ENCODE results near the gene VPS52.
"Not testable (repeated sequence)": the region's sequence is repeated elsewhere in the genome, so short reads cannot be mapped to it uniquely, and the experiment has no call there.

VPS52 gene

DNA sequence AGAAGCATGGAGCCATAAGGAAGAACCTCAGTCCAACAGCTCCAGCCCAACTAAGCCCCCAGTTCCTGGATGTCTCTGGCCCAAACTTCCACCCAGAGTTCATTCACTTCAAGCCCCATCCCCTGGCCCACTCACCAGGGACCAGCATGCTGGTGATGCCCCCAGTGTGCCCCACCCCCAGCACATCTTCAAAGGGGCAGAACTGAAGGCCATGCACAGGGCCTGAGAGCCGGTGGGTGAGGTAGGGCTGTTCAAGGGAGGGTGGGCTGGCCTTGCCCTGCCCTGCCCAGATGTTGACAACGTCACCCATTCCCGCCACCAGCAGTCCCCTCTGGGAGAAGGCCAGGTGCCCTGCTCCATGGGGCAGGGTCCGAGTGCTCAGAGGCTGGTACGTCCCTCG, 8.9 kb upstream of the VPS52 start:
- no peak for DNase-seq (ENCODE audit: low read depth, low spot score)

- no peak for DNase-seq (ENCODE audit: low read depth, low spot score)
These were observed 8.4 kb upstream of the VPS52 start for GRCh38 chr6:33279971-33280511.

DNA sequence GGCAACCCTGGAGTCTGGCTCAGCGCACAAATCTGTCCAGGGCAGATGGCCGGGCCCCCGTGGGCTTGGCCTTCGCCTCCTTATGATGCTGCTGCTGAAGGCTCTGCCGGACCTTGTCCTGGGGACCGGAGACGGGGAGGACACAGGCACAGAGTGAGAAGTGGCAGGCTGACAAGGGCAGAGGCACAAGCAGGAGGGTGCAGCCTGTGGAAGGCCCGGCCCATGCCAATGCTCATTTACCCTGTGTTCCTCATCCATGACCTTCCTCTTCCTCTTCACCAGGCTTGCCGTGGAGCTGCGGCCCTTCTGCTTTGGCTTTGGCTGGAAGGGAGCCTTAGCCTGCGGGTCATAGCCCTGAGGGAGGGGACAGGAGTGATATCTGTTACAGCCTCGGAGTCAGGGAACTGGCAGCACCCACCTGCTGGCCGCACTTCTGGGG, 7.6 kb upstream of the VPS52 start:
- DNase-seq (ENCODE audit: low read depth, low spot score), result no peak

- no peak for DNase-seq (ENCODE audit: low read depth, low spot score)
These were observed 7.1 kb upstream of the VPS52 start for GRCh38 chr6:33278810-33279209.

- DNase-seq (ENCODE audit: low read depth, low spot score), result no peak
These were observed 6.7 kb upstream of the VPS52 start for GRCh38 chr6:33278392-33278741.

GRCh38 chr6:33277663-33278391, 6.2 kb upstream of the VPS52 start:
- DNase-seq (ENCODE audit: low read depth, low spot score), result no peak

DNA sequence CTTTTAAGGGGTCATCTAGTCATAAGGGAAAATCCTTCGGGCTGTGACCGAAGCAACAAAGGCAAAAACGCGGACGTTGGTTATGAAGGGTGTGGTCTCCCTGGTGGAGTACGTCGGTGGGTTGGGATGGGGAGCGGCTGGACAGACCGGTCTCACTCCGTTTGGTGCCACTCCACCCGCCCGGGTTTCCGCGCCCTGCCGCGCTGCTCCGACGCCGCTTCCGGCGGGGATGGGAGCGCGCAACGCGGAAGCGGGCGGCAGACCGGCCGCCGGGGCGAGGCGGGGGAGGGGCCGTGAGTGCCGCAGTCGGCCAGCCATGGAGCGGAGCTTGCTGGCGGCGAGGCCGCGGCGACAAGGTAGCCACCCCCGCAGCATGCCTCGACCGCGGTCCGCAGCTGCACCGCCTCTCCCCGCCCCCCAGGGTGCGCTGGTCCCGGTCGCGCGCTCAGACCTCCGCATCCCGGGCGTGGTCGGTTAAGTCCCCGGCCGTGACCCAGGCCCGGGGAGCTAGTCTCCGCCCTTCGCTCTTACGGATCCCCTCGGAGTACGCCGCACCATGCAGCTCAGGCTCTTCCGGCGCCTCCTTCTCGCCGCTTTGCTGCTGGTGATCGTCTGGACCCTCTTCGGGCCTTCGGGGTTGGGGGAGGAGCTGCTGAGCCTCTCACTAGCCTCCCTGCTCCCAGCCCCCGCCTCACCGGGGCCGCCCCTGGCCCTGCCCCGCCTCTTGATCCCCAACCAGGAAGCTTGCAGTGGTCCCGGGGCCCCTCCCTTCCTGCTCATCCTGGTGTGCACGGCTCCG, 5.4 kb upstream of the VPS52 start, which contains the start of gene B3GALT4:
TSS of gene B3GALT4 (plus strand) at position 260 of the 799 bp plus-strand sequence. CDS start at position 557, 297 bp downstream.
- peak; percentile 13 for DNase-seq (ENCODE audit: low read depth, low spot score)

DNA sequence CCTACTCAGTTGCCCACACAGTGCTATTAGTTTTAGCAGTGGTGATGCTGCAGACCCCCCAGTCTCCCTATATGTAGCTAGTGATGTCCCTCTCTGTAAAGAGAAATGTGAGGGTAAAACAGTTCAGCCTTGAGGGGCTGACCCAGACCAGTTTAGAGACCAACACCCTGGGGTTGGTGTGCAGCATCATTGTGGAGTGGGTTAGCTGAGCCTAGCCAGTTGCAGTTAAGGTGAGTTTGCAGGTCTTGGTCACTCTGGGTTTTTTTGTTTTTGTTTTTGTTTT, 4.8 kb upstream of the VPS52 start:
- no peak for DNase-seq (ENCODE audit: low read depth, low spot score)

- not testable (repeated sequence) for DNase-seq (ENCODE audit: low read depth, low spot score)
These were observed 4.3 kb upstream of the VPS52 start for GRCh38 chr6:33275795-33276580.

GRCh38 chr6:33273924-33274902, 2.5 kb upstream of the VPS52 start:
- no peak for DNase-seq (ENCODE audit: low read depth, low spot score)

DNA sequence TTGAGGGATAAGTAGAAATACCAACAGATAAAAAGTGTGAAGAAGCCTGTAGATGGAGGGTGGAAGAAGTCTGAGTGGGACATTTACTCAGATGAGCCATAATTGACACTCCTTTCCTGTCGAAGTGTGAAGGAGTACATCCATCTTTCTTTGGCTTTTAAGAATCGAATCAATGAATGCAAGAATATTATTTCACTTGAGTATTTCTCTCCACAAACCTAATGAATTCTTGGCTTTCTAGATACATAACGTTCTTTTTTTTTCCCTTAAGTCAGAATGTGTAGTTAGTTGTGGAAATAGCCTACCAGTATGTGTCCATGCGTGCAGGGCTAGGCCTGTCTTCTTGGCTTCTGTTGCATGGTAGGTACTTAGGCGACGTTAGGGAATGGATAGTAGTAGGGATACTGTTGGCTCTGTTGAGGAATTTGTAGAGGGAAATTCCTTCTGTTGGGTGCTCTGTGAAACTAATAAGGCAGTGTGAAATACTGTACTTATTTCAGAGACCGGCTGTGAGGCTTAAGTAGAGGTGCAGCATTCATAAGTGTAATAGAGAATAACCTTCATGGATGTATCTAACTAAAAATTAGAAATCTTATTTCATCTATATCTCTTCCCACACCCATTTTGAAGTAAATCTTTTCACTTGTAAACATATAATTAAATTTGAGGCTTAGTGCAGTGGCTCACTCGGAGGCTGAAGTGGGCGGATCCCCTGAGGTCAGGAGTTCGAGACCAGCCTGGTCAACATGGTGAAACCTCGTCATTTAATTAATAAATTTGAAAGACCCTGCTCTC, 1.6 kb upstream of the VPS52 start:
- DNase-seq (ENCODE audit: low read depth, low spot score), result no peak

DNA sequence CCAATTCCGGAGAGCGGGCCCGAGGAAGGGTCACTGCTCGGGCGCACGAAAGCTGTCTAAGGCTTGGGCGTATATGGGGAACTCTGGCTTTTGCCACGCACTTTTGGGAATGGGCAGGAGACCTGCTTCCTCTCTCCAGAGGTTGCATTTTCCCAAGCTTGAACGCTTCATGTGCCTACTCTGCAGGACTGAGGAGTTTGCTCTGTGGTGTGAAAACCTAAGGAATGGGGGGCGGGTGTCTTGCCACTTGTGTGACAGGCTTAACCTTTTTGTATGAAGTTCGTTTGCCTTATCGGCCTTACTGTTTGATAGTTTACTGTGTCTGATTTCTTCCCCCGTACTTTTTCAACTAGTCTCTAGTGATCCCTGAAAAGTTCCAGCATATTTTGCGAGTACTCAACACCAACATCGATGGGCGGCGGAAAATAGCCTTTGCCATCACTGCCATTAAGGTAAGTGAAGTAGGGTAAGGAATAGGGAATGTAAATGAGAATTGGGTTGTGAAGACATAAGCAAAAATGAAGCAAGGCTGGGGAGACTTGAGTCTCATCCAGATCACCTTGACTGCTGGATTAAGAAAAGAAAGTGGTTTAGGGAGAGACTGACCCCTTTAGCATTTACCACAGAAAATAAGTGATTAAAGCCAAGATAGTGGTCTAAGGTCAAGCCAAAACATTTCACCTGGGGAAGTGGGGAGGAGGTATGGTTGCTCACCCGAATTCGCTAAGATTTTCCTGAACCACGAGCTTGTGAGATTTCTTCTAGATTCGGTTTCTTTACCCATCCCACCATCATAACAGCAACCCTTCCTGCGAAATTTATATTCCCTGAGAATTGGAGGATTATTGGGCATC, 826 bp upstream of the VPS52 start:
- DNase-seq (ENCODE audit: low read depth, low spot score), result no peak

DNA sequence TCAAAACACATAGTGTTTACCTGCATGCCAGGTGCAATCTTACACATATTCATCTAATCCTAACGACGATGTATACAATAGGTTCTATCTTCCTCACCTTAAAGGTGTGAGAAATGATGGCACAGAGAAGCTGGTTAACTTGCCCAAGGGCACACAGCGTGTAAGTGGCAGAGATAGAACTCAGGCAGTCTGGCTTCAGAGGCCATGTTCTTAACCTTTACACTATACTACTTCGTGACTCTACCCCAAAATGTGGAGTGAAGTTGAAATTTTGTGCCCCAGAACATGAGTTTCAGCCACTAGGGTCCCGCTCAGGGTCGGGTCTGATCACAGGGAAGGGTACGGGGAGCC, 584 bp downstream of the VPS52 start:
- DNase-seq (ENCODE audit: low read depth, low spot score), result no peak

DNA sequence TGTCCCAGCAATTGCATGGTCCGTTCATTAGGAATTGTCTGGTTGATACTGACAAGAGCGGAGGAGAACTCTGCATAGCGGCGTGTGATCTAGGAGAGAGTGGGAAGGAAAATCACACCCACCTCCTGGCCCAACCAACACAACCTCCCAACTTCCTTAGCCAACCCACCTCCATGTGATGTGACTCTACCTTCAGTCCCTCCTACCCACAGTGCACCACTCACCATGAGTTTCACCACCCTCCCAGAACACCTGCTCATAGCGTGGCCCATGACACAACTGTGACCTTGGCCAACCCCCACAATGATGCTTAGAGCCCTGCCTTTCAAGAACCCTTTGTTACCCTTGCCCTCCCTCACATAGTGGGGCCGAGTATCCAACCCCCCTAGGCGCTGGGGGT, 7.7 kb downstream of the VPS52 start:
- no peak for DNase-seq (ENCODE audit: low read depth, low spot score)

GRCh38 chr6:33262490-33262889, 9.2 kb downstream of the VPS52 start:
- not testable (repeated sequence) for DNase-seq (ENCODE audit: low read depth, low spot score)

GRCh38 chr6:33259032-33259431, 12.6 kb downstream of the VPS52 start:
- no peak for DNase-seq (ENCODE audit: low read depth, low spot score)

DNA sequence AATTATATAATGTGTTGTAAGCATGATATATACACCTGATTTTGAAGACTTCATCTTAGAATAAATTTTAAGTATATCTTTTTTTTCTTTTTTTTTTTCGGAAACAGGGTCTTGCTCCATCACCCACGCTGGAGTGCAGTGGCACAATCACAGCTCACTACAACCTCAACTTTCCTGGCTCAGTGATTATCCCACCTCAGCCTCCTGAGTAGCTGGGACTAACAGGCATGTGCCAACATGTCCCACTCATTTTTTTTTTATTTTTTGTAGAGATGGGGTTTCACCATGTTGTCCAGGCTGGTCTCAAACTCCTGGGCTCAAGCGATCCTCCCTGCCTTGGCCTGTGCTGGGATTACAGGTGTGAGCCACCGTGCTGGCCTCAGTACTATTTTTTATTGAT, 17.1 kb downstream of the VPS52 start:
- no peak for DNase-seq (ENCODE audit: low read depth, low spot score)

GRCh38 chr6:33252759-33253158, 18.9 kb downstream of the VPS52 start:
- no peak for DNase-seq (ENCODE audit: low read depth, low spot score)

DNA sequence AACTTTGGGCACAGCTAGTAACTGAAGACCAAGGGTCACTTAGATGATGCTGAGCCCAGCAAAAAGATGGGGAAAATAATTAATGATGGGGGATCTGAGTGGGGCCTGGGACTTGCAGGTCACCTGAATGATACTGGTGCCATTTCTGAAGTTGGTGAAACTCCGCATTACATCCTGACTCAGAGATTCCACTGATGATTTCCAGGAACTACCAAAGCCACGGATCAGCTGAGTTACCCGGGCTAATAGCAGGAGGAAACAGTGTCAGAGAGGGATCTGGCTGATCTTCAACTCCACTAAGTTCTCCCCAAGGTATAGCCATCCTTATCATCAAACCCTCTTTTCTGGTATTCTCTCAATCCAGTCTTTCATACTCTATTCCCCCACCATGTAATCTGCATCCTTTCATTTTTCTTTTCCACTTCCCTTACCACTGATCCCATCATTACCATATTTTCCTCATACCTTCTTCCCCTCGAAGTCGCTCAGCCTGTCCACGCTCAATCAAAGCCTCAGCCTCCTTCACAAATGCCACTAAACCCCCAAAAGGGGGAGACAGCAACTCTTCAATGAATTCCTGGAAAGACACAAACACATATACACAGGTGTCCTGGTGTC, 20.2 kb downstream of the VPS52 start:
- no peak for DNase-seq (ENCODE audit: low read depth, low spot score)
